HG03342 (cell line): ENCODE data around the gene ABCC3.

ENCODE experiments used
- ATAC-seq: cut with Tn5 transposase; IDR thresholded peaks from one replicate; pipeline ENCODE4 v1.9.1; 2021; ENCODE audit warnings: mild to moderate bottlenecking, moderate library complexity; ENCODE audit not compliant: unreplicated experiment

Gene ABCC3

GRCh38 chr17:50634224-50634914, at the start of gene ABCC3:
ABCC3 (plus strand) TSS chr17:50634881; CDS start chr17:50634937, 56 bp downstream.
- ATAC-seq: no peak

DNA sequence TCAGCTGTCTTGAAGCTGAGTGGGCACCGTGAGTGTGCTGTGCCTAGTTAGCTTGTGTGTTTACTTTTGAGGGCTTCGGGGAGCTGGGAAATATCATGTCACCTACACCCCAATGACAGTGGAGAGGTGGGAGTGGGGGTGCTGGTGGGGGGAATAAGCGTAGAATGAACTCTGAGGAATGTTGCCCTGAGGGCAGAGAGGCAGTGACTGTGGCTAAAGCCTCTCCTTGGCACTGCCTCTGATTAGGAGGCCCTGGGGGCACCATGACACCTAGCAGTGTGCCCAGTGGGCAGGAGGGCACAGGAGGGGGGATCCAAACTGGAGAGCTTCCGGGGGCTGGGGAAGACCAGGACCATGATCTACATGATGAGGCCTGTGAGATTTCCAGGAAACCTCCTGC, 49.3 kb upstream of the ABCC3 start:
- ATAC-seq: no peak

GRCh38 chr17:50585891-50586290, 48.8 kb upstream of the ABCC3 start:
- no peak for ATAC-seq

DNA sequence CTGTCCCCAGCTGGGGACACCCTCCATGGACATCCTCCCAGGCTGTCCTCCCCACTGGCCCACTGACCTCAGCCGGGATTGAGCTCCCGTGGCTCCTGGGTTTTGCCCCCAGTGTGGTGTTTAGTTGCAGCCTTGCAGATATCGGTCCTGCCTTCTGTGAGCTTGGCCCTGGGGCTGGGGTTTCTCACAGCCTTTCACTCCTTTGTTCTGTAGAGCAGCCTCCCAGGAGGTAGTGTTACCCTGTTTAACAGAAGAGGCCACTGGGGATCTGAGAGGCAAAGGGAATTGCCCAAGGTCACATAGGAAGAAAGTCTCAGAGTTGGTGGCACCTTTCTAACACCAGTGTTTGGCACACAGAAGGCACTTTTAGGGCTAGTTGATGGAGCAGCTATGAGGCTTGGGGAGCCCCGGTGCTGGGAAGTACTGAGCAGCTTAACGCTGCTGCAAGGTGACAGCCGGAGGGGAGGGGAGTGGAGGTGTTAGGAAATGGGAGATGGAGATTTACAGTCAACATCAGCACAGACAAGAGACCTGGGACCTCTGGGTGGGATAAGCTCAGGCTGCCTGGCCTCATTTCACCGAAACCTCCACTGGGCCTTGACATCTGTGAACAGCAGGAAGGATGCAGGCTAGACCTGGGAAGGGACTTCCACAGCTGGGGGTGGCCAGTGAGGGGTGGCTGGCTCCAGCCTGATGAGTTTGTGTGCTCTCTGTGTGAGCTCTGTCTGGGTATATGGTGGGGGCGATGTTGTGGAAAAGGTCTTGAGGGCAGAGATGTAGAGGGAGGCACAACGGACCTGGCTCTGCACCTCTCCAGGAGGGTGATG, 48.0 kb upstream of the ABCC3 start:
- ATAC-seq: no peak

GRCh38 chr17:50587571-50587970, 47.1 kb upstream of the ABCC3 start:
- ATAC-seq: no peak

DNA sequence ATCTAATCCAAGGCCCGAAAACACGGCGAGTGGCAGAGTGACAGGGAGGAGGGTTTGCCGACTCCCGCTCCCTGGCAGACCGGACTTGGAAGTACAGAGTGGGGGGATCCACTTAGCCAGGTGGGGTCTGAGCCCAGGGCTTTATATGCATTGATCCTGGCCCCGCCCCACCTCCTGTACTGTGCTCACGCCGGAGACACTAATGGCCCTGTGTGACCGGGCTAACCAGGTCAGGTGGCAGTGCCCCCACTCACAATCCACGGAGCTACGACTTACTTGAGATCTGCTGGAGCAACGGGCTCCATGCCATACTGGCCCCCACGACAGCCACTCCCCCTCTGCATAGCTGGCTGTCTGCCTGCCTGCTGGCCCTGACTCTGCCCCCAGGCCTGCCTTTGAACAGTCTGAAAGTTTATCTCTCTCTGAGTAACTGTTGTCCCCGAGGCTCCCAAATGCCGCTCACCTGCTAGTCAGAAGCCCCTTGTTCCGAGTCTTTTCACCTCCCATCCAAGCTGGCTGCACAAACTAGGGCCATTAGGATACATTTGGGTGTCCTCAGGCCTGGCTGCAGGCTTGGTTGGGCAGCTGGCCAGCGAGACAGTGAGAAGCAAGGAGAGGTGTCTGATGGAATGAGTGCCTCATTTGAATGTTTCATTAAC, 46.2 kb upstream of the ABCC3 start:
- ATAC-seq: no peak

DNA sequence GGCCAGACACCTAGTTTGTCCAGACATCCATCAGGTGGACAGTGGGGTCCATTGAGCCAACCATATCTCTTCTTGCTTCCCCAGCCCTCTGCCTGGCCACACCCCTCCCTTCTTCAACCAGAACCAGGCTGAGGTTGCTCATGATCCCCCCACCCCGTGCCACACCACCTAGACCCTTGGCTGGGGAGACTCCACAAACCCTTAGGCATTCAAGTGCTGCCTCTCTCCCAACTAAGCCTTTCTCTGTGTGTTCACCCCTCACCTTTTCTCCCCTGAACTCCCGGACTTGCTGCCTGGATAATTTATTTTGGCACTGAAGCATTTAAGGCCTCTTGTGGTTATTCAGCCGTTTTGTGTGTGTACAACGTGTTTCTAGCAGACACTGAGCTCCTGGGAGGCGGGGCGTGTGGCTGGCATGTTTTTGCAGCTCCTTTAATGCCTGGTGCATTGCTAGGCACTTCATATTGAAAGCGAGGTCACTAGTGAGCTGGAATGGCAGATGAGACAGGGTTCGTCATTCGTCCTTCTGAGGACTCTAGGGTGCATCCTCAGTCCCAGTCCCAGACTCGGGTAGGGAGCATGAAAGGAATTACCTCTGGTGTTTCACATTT, 45.5 kb upstream of the ABCC3 start:
- ATAC-seq: no peak

- no peak for ATAC-seq
These were observed 43.5 kb upstream of the ABCC3 start for GRCh38 chr17:50590946-50591737.

DNA sequence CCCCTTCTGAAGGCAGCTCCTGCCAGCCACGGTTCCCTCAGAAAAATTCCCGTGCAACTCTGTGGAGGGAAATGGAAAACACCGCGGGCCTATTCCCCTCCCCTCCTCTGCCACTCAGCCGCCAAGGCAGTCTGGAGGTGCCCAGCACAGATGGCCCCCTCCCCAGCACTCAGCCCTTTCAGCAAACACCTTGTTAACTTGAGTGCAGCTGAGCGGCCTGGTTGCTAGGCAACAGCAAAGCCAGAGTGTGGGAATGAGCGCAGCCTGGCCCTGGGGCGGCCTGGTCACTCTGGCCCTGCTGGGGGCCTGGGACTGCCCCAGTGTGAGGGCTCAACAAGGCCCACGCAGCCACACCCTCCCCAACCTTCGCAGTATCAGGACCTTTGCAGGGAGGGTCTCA, 41.4 kb upstream of the ABCC3 start:
- ATAC-seq: no peak

DNA sequence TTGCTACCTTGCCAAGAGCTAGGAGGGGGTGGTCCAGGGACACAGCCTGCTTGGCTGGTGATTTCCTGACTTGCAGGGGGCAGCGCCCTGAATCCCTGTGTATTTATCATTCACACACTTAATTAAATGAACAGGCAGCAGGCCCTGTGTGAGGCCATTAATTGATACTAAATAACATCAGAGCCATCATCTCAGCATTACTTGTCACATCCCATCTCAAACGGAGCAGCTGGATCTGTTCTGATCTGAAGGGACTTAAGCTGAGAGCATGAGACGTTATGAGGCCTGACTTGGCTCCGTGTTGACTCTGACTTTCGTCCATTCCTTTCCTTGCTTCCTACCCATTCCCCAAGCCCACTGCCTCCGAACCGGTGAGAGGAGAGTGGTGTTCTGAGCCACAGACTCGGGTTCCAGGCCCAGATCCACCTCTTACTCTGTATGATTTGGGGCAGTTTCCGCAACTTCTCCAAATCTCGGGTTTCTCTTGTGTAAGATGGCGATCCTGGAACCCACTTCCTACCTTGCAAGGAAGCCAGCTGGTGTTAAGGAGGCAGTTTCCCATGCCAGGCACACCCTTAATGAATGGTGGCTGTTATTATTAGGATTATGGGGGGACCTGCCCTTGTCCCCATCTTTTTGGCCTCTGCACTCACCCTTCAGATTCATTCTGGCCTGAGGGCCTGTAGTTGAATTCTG, 40.4 kb upstream of the ABCC3 start:
- ATAC-seq: no peak

DNA sequence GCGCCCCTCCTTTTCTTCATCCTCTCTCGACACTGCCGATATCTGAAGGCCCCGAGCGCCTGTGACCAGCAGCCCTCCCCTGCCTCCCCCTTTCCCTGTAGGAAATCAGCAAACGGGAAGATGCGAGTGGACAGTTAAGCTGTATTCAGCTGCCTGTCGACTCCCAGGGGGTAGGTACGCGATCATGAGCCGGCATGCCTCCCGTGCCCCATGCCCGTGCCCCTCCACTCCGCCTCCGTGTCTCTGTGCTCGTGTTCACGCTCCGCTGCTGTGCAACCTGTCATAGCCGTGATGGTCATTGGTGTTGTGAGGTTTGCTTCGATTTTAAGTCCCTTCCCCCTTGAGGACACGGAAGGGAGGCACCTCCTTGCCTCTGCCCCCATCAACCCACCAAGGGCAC, 39.8 kb upstream of the ABCC3 start:
- ATAC-seq: no peak

- ATAC-seq: no peak
These were observed 38.3 kb upstream of the ABCC3 start for GRCh38 chr17:50596191-50597037.

DNA sequence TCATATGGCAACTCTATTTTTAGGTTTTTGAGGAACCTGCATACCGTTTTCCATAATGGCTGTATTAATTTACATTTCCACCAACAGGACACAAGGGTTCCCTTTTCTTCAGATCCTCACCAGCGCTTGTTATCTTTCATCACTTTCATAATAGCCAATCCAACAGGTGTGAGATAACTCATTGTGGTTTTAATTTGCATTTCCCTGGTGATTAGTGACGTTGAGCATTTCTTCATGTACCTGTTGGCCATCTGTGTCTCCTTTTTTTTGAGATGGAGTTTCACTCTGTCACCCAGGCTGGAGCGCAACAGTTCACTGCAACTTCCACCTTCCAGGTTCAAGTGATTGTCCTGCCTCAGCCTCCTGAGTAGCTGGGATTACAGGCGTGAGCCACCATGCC, 36.2 kb upstream of the ABCC3 start:
- no peak for ATAC-seq

GRCh38 chr17:50599606-50600005, 35.1 kb upstream of the ABCC3 start:
- no peak for ATAC-seq

GRCh38 chr17:50601823-50602375, 32.8 kb upstream of the ABCC3 start:
- ATAC-seq: no peak

DNA sequence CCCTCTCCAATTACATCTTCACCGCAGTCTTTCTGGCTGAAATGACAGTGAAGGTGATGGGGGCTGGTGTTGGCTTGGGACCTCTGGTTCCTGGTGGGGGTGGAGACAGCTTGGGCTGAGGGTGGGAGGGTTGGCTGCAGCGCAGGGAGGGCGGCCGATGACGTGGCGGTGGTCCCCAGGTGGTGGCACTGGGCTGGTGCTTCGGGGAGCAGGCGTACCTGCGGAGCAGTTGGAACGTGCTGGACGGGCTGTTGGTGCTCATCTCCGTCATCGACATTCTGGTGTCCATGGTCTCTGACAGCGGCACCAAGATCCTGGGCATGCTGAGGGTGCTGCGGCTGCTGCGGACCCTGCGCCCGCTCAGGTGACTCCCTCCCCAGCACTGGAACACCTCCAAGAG, 31.8 kb upstream of the ABCC3 start:
- no peak for ATAC-seq

GRCh38 chr17:50603340-50603739, 31.3 kb upstream of the ABCC3 start:
- ATAC-seq: no peak

DNA sequence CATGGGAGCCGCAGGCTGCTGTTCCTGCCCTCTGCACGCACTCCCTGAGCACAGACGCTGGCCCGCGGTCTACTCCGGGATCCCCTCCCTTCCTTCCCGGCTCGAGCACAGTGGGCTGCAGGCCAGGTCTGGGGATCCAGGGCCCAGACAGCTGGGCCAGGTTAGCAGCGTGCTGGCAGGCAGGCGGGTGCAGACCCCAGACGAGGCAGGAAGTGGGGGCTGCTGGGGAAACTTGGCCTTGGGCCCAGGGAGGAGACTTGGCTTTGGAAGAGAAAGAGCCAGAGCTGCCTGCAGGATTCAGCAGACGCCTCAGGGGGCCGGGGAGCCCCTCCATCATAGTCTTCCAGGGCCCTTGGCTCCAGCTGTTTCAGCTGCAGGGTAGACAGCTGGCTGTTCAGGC, 30.2 kb upstream of the ABCC3 start:
- ATAC-seq: no peak

GRCh38 chr17:50605429-50605828, 29.3 kb upstream of the ABCC3 start:
- no peak for ATAC-seq
